NCI-H2107 treated with DMSO at 0.1 percent for 48 hours (cell line): ENCODE data around the gene PCYT2.

Experiments used
- DNase-seq: peaks from one replicate; lab custom pipeline; 2025; ENCODE audit not compliant: unreplicated experiment; lab: John Stamatoyannopoulos, UW

PCYT2 gene

GRCh38 chr17:81914103-81914850 lies 3.1 kb upstream of the PCYT2 start:
- DNase-seq, result no peak

- no peak for DNase-seq
Measured at GRCh38 chr17:81913394-81914102, 2.3 kb upstream of the PCYT2 start.

DNA sequence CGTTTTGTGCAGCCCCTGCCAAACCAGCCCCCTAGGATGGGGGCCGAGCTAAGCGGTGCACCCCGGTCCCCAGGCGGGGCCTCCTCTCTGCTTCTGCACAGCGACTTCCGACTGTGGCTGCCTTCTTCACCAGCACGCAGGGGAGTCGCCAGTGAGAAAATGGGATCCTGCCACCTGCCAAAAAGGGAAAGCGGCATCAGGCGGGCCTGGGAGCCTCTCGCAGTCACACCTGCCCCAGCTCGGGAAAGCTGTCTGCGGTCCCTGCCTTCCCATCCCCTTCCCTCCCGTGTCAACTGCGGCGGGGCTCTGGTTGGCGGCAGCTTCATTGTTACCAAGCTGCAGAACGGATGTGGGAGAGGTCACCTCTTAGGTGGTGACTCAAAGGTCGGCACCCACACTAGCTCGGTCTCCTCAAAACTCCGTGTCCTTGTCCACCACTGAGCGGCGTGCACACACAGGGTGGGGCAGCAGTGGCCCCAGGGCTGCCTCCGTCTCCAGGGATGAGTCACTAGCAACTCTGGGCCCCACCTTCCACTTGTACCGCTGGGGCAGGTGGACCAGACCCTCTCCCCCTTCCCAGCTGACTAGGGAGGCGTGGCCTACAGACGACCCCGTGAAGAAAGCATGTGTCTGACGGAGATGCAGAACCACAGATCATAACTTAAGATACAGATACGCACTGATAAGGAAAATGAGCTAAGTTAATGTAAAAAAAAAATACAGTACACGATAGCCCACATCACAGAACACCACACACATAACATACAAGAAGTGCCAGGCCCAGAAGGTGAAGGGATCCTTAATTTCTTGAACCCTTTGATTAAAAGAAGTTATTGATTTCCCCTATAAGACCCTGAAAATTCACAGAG lies 1.5 kb upstream of the PCYT2 start:
- no peak for DNase-seq

DNA sequence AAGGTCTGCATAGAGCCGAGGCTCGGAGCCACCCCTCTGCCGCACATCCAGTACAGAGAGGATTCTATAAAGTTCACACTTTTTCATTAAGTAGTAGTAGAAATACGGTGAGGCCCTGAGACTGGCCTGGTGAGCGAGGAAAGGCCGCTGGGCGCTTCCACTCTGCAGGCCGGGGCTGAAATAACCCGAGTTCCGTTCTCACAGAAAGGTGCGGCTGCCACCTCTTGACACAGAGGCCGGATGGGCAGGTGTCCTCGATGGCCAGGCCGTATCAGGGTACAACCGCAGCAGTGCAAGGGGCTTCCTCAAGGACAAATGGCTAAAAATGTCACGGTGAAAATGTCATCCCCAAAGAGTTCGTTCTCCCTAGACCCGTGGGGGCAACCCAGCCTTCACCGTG lies 770 bp upstream of the PCYT2 start:
- no peak for DNase-seq

DNA sequence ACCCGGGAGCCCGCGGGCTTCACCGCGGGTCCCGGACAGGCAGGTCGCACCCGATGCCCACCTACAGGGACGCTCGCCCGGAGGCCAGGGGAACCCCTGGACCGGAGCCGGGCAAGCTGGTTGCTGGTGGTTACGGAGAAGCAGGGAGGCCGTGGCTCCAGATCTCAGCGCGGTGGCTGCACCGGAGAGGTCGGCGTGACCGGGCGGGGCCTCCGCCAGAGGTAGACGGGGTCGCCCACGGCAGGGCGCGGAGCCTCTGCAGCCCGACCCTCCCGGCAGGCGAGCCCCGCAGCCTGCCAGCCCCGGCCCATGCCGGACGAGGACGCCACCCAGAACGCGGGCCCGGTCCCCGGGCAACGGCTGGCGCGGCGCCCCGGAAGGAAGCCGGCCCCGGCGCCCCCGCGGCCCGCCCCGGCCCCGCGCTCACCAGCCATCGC lies 341 bp downstream of the PCYT2 start:
- DNase-seq, result no peak

GRCh38 chr17:81909966-81910839 lies 996 bp downstream of the PCYT2 start:
- DNase-seq, result no peak

GRCh38 chr17:81909231-81909630 lies 2.0 kb downstream of the PCYT2 start:
- no peak for DNase-seq

- DNase-seq, result no peak
Measured at GRCh38 chr17:81908793-81909192, 2.4 kb downstream of the PCYT2 start.

DNA sequence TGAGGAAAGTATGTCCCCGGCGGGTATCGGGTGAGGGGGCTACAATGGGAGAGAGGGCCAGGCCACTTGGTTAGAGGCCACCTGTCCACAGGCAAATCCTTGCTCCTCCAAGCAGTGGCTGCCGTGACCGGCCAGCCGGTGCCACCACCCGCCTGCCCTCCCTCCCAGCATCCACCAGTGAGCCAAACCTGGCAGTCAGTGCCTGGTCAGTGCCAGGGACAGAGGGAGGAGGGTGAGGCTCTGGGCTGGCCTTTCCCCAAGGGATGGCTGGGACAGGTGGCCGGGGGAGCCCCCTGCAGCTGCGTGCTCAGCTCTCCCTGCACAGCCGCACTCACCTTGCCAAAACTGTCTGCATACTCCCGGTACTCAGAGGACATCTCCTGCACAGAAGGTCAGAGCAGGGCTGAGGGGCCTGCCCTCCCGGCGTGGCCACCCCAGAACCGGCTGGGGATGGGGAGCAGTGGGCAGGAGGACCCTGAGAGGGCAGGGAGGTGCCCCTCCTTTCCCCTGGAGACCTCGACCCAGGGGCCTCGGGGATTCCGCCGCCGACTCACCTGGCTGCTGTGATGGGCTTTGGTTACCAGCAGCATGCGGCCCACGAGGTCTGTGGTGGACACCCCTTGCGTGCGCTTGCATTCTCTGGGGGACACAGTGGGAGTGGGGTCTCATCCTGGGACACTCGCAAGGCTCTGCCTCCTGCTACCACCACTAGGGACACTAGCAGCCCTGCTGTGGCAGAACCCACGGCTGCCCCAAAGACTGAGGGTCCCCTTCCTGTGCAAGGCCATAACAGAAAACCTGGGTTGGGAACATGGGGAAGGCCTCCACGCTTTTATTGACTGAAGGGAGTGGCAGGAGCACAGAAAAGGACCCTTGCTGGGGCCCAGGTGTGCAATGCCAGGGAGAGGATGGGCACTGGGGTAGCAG lies 3.7 kb downstream of the PCYT2 start:
- DNase-seq, result no peak

- no peak for DNase-seq
Measured at GRCh38 chr17:81906476-81907218, 4.6 kb downstream of the PCYT2 start.

DNA sequence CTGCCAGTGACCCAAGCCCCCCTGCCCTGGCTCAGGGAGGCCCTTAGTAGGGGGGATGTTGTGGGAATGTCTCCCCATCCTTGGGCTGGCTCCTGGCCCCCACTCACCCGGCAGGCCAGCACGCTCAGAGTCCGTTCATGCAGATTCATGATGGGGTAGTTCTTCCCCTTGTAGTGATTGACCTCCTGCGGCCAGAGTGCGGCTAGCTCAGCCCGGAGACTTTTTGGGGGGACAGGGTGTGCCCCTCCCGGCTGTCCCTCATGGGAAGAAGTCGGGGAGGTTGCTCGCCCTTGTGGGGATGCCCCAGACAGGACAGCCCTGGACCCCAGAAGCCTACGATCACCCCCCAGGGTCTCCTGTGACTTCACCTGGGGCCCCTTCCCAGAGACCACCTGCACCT lies 5.2 kb downstream of the PCYT2 start:
- no peak for DNase-seq

DNA sequence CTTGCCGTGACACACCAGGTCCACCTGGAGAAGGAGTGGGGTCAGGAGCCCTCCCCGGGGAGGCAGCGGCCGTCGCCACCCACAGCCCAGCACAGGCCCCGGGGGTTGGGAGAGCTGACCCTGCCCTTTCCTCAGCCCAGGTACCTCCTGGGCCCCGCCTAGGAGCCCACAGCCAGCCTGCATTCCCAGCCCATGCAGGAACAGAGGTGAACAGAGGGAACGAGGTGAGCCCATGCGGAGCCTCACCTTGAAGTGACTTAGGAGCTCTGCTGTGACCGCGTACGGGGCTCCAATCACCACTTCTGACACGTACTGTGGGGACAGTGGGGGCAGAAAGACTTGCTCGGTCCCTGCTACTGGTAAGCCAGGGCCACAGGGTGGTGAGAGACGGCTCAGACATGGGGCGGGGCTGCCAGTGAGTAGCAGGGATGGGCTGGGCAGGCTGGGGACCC lies 5.7 kb downstream of the PCYT2 start:
- no peak for DNase-seq

DNA sequence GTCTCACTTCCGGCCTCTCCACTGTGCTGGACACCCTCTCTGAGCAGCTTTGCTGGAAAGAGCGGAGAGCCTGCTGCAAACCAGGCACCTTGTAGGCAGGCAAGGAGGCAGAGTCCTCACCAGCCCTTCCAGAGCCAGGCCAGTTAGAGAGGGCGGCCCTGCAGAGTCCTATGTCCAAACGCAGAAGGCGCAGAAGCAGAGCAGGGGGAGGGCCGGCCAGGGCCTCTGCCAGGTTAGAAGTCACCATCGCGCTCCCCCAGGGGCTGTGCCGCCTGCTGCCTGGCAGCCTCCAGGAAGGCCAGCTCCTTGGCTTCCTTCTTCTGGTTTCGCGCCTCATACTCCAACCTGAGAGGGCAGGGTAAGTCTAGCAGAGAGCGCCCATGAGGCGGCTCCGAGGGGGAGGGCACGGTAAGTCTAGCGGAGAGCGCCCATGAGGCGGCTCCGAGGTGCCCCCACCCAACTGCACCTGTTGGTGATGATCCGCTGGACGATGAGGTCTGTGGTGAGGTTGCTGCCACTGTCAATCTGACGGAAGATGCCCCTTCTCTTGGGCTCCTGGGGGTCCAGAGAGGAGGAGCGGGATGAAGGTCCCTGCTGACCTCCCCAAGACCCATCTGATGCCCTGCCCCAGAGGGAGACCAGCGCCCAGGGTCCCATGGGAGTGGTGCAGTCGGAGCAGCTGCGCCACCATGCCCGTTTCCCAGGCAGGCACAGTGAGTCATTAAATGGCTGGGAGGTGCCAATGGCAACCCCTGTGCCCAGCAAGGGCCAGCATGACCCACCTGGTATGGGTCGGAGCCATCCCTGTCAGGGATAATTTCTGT lies 6.4 kb downstream of the PCYT2 start:
- no peak for DNase-seq

DNA sequence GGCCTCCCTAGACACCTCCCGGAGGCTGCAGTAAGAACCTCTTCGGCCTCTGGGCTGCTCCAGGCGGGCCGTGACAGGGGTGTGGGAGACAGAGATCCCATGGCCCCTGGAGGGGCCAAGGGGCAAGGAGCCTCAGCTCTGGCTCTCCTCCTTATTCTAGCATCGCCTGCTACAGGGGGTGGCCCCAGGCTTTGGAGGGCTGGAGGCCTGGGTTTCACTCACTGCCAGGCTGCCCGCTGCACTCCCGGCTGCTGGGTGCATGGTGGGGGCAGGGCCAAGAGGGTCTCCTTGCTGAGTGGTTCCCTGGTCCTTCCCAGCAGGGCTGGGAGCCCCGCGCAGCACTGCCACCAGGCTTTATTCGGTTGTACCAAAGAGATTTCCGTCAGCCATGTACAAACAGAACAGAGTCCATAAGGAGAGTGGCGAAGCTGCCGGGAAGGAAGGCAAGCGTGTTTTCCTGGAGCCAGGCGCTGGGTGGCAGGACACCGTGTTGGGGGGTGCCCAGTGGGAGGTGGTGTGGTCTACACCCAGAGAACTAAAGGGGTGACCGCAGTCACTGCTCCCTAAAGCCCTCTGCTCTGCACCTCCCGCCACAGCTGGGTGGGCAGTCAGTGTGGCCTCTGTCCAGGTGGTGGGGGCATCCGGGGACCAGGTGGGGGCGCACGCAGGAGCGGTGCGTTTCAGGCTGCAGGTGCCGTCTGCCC lies 7.2 kb downstream of the PCYT2 start:
- DNase-seq, result no peak

DNA sequence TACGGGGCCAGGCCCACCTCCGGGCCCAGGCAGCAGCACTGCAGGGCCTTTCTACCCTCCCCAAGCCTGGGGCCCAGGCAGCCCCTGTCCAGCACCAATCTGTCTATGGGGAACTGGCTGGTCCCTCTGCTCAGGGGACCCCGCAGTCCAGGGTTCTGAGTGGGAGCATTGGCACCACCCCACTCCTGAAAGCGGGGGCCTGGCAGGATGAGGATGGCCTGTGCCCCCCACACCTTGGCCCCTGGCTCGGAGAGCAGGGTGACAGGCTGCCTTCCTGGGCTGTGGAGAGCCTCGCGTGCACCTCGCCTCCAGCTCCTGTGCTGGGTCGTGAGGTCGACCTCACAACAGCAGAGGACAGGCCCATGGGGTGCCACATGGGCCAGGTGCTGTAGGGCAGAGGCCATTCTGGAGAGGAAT lies 7.8 kb downstream of the PCYT2 start:
- DNase-seq, result no peak

DNA sequence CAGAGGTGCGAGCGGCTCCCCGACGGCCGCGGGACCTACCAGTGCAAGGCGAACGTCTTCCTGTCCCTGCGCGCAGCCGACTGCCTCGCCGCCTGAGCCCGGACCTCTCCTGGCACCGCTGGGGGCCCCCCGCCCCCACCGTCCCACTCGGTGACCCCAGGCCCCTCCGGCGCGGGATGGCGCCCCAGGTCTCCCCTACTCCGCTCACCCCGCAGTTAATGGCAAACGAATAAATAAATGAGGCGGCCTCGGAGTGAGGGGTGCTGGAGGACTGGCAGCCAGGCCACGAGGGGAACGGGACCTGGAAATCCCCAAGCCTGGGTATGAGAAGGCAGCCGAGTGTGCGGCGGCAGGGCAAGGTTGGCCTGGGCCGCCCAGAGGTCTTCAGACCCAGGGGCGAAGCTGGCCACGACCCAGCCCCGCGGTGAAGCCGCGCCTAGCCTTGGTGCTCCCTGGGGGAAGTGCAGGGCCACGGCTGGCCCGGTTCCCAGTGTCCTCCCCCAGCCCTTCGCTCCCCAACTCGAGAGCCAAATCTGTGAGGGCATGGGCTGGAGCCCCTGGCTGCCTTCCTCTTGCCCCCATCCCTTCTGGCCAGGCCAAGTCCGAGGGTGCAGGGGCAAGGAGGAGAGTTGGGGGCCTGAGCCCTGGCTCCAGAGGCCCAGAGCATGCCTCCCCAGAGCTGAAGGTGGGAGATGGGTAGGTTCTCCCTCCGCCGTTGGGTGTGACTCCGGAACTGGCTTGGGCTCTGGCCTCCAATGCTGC lies 8.4 kb downstream of the PCYT2 start:
- no peak for DNase-seq
